Measurements from ENCODE around the gene DNLZ.
"Not testable (repeated sequence)": the region's sequence is repeated elsewhere in the genome, so short reads cannot be mapped to it uniquely, and the experiment has no call there.

DNLZ gene

GRCh38 chr9:136329636-136330405, 33.7 kb downstream of the DNLZ start:
- no peak for DNase-seq

- no peak for DNase-seq
Measured at GRCh38 chr9:136329211-136329627, 34.3 kb downstream of the DNLZ start.

GRCh38 chr9:136328622-136329041, 34.9 kb downstream of the DNLZ start:
- peak; percentile 32 for DNase-seq

- no peak for DNase-seq
Measured at GRCh38 chr9:136328011-136328621, 35.4 kb downstream of the DNLZ start.

GRCh38 chr9:136327304-136327974, 36.1 kb downstream of the DNLZ start, which contains the start of gene GPSM1:
Gene GPSM1, plus strand, starts transcription at chr9:136327539. Its CDS starts 157 bp downstream, at chr9:136327696.
- DNase-seq: peak; percentile 69

- peak; percentile 39 for DNase-seq
Measured at GRCh38 chr9:136326761-136327303, 36.7 kb downstream of the DNLZ start.

- peak; percentile 92 for DNase-seq
Measured at GRCh38 chr9:136326061-136326760, 37.3 kb downstream of the DNLZ start.

GRCh38 chr9:136325358-136325757, 38.2 kb downstream of the DNLZ start:
- DNase-seq: no peak

- DNase-seq: no peak
Measured at GRCh38 chr9:136324501-136325300, 38.8 kb downstream of the DNLZ start.

GRCh38 chr9:136323371-136323789, 40.2 kb downstream of the DNLZ start:
- no peak for DNase-seq

- DNase-seq: no peak
Measured at GRCh38 chr9:136322756-136323330, 40.7 kb downstream of the DNLZ start.

GRCh38 chr9:136321561-136321960, 42.0 kb downstream of the DNLZ start:
- no peak for DNase-seq

- not testable (repeated sequence) for DNase-seq
Measured at GRCh38 chr9:136320972-136321371, 42.6 kb downstream of the DNLZ start.

GRCh38 chr9:136319955-136320354, 43.6 kb downstream of the DNLZ start:
- DNase-seq: not testable (repeated sequence)

- not testable (repeated sequence) for DNase-seq
Measured at GRCh38 chr9:136319244-136319643, 44.3 kb downstream of the DNLZ start.

GRCh38 chr9:136318776-136319241, 44.7 kb downstream of the DNLZ start:
- DNase-seq: no peak

GRCh38 chr9:136318111-136318775, 45.3 kb downstream of the DNLZ start:
- DNase-seq: no peak

- DNase-seq: no peak
Measured at GRCh38 chr9:136317695-136318094, 45.8 kb downstream of the DNLZ start.

- DNase-seq: no peak
Measured at GRCh38 chr9:136316896-136317676, 46.5 kb downstream of the DNLZ start.

Data from fibroblast of skin of back (primary cell).